Lower leg skin (tissue), 3 donors: ENCODE results near the gene THSD4.

Source experiments
- CTCF ChIP-seq, 3 donors: fragments of 450-650 bp; IDR thresholded peaks; one replicate each; pipeline ENCODE4 v1.5.1; 2016; ENCODE audit warnings: antibody characterized with exemption in 3 of 3, mild to moderate bottlenecking in 3 of 3, moderate library complexity in 2 of 3
- POLR2A ChIP-seq, 2 donors: fragments of 450-650 bp; IDR thresholded peaks; one replicate each; pipeline ENCODE4 v1.6.1; 2016 to 2017; ENCODE audit warnings: antibody characterized with exemption in 2 of 2, mild to moderate bottlenecking in 1 of 2, moderate library complexity in 1 of 2

- TF ChIP-seq CTCF (IDR thresholded peaks at IDR 0.05), result no peak
- no peak for TF ChIP-seq POLR2A (IDR thresholded peaks at IDR 0.05)
Observed at GRCh38 chr15:71657141-71657540, 541.9 kb downstream of the THSD4 start.
